ENCODE data around the gene GFAP.

DNA sequence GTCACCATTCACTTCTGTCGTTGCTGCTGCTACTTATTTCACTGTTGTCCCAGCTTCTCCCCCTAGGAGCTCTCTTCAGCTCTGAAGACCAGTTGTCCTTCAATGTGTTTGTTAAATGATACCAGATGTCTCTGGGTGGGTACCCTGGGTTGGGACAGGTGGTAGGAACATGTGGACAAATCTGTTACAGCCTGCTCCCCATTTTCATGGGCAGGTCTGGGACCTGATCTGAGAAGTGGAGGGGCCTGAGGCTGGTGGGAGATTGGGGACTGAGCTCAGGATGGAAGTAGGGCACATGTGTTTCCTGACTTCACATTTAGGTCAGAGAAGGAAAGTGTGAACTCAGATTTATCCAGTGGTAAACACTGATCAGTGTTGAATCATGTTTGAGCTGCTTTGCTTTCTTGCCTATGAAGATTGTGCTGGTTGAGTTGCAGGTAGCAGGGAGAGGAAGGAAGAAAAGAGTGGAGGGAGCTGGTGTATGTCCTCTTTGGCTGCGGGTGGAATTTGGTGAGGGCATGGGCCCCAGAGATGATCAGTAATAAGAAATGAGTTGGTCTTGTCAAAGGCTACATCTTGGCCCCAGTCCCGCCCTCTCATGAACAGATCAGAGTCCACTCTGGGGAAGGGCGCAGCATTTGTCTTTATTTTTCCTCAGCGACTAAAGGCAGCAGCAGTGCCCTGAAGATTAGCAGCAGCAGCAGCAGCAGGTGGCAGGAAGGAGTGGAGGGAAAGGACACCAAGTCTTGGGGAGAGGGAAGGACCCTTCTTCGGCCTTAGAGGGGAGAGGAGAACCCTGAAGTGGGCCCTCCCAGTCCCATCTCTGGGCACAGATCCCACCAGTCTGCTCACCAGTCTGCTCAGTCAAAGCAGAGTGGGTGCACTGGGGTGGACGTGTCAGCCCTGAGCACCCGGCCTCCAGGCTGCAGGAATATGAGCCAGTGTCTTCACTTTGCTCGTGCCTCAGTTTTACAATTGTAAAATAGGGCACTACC is 10.0 kb downstream of the GFAP start:
- no peak for TF ChIP-seq EZH2 (IDR thresholded peaks at IDR 0.05; ENCODE audit: low read length, missing control alignments)
- TF ChIP-seq, protein P1, sequence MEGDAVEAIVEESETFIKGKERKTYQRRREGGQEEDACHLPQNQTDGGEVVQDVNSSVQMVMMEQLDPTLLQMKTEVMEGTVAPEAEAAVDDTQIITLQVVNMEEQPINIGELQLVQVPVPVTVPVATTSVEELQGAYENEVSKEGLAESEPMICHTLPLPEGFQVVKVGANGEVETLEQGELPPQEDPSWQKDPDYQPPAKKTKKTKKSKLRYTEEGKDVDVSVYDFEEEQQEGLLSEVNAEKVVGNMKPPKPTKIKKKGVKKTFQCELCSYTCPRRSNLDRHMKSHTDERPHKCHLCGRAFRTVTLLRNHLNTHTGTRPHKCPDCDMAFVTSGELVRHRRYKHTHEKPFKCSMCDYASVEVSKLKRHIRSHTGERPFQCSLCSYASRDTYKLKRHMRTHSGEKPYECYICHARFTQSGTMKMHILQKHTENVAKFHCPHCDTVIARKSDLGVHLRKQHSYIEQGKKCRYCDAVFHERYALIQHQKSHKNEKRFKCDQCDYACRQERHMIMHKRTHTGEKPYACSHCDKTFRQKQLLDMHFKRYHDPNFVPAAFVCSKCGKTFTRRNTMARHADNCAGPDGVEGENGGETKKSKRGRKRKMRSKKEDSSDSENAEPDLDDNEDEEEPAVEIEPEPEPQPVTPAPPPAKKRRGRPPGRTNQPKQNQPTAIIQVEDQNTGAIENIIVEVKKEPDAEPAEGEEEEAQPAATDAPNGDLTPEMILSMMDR (conservative IDR thresholded peaks at IDR 0.05 in 1 of 2, IDR thresholded peaks at IDR 0.05 in 1 of 2; ENCODE audit: low read depth in 1 of 2, low read length in 2 of 2): no peak
